ENCODE data around the gene TERT. TPM values are rescaled to one million over a fixed set of nuclear protein-coding genes. Genes with fewer than 3 reads are reported as not detected.

Gene TERT
- total and polyA plus RNA-seq, 2 of the 13 experiments (the other 11 are each of a cell fraction or from before 2014, with no cell fraction given) = 4.3 to 5.9 TPM

GRCh38 chr5:1318659-1319251 is 23.9 kb upstream of the TERT start:
- ATAC-seq (no peak), FAIRE-seq (no peak), DNase-seq (ENCODE audit: low spot score) (no peak)
- no TSS peak for BruUV-seq (replicated peaks)
- H3K27ac ChIP-seq (ENCODE audit: extremely low read length, insufficient read depth, low read length) = no peak overlapping the region
- no peak overlapping the region for H2AFZ ChIP-seq (ENCODE audit: low read length)
- no peaks in the 10 kb centered on the region for H3K9me3 ChIP-seq (ENCODE audit: low read length)
- H4K20me1 ChIP-seq (ENCODE audit: insufficient read depth, low read length) = no peaks in the 10 kb centered on the region
- H3K79me2 ChIP-seq (ENCODE audit: insufficient read depth, low read length) = no peaks in the 10 kb centered on the region
- H3K4me2 ChIP-seq (ENCODE audit: low read depth, low read length) = no peak overlapping the region
- peaks cover 20 to 38% of the 10 kb centered on the region in 2 experiments; a peak in 4 of 5 replicates for H3K36me3 ChIP-seq (replicated peaks in 1 of 2; ENCODE audit: control insufficient read depth in 1 of 2, insufficient read depth in 2 of 2, low read length in 2 of 2)
- CTCF ChIA-PET (ENCODE audit: low intra/inter-chr PET ratio, low total read pairs) = no interaction called here
- in situ Hi-C loops (cut with HindIII; ENCODE audit: extremely low pct_ligation_motif_present, low pct_unique_long_range_greater_than_20kb) = no loop called here
- no peak overlapping the region for H3K9ac ChIP-seq (ENCODE audit: insufficient read depth, low read depth, low read length)
- peaks cover 0 to 8% of the 10 kb centered on the region in 2 experiments; a peak in 2 of 5 replicates for H3K27me3 ChIP-seq (ENCODE audit: control insufficient read depth in 1 of 2, insufficient read depth in 2 of 2, low read length in 2 of 2)
- peaks cover 20% of the 10 kb centered on the region for H3K4me1 ChIP-seq (ENCODE audit: insufficient read depth, low read length)
- POLR2A ChIA-PET = no interaction called here
- TF ChIP-seq ZNF350 (CRISPR knock-in tag; IDR thresholded peaks at IDR 0.05; ENCODE audit: borderline replicate concordance, low read depth) = no peak
- TF ChIP-seq AGO2 (optimal IDR thresholded peaks at IDR 0.05; ENCODE audit: low read depth, low read length) = peak; percentile 11
- intact Hi-C loops (cut with micrococcal nuclease; ENCODE audit: unreplicated experiment) = no loop called here
- no peak overlapping the region for H3K4me3 ChIP-seq (replicated peaks in 1 of 3; ENCODE audit: insufficient read depth in 1 of 3, low read depth in 2 of 3, low read length in 3 of 3)
- WGBS (ENCODE audit: low lambda C conversion rate) = 97% methylated on average over 15 of the region's 29 CpGs

DNA sequence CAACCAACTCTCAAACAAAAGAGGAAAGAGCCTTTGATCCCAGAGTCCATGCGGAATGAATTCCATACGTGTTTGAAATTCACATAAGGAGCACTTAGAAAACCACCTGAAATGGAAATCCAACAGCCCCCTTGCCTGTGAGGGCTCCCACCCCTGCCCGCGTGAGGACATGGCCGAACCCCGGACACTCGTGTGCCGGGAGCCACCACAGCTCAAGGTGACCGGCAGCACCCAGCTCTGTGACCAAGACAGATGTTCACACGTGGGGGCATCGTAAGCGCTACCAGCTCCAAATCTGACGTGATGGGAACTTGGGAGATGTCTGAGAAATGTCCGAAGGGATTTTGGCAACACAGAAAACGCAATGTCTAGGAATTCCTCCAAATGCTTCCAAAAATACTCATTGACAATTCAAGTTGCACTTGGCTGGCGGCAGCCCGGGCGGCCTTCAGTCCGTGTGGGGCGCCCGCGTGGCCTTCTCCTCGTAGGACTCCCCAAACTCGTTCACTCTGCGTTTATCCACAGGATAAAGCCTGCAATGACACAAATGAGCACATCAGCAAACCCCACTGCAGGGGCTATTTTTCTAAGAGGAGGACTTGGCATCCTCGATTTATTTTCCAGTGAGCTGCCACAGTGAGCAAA is 23.2 kb upstream of the TERT start:
- no peak for FAIRE-seq
- in situ Hi-C loops (cut with HindIII; ENCODE audit: extremely low pct_ligation_motif_present, low pct_unique_long_range_greater_than_20kb) (no loop called here), intact Hi-C loops (cut with micrococcal nuclease; ENCODE audit: unreplicated experiment) (no loop called here)
- ChIA-PET CTCF (ENCODE audit: low intra/inter-chr PET ratio, low total read pairs) (no interaction called here), POLR2A (no interaction called here)
- H3K9ac ChIP-seq (ENCODE audit: insufficient read depth, low read depth, low read length) = no peak overlapping the region
- H3K4me2 ChIP-seq (ENCODE audit: low read depth, low read length) = no peak overlapping the region
- ATAC-seq = no peak
- no peak for DNase-seq (ENCODE audit: low spot score)
- peaks cover 15 to 38% of the 10 kb centered on the region in 2 experiments; a peak in 4 of 5 replicates for H3K36me3 ChIP-seq (replicated peaks in 1 of 2; ENCODE audit: control insufficient read depth in 1 of 2, insufficient read depth in 2 of 2, low read length in 2 of 2)
- H3K4me3 ChIP-seq (replicated peaks in 1 of 3; ENCODE audit: insufficient read depth in 1 of 3, low read depth in 2 of 3, low read length in 3 of 3) = no peak overlapping the region
- no peaks in the 10 kb centered on the region for H3K79me2 ChIP-seq (ENCODE audit: insufficient read depth, low read length)
- H3K9me3 ChIP-seq (ENCODE audit: low read length) = no peaks in the 10 kb centered on the region
- TSS peak; percentile 51 for BruUV-seq (replicated peaks)
- H2AFZ ChIP-seq (ENCODE audit: low read length) = no peak overlapping the region
- H3K27ac ChIP-seq (ENCODE audit: extremely low read length, insufficient read depth, low read length) = no peak overlapping the region
- peaks cover 0 to 12% of the 10 kb centered on the region in 2 experiments; a peak in 3 of 5 replicates for H3K27me3 ChIP-seq (ENCODE audit: control insufficient read depth in 1 of 2, insufficient read depth in 2 of 2, low read length in 2 of 2)
- H3K4me1 ChIP-seq (ENCODE audit: insufficient read depth, low read length) = peaks cover 20% of the 10 kb centered on the region
- no peaks in the 10 kb centered on the region for H4K20me1 ChIP-seq (ENCODE audit: insufficient read depth, low read length)
- WGBS (ENCODE audit: low lambda C conversion rate) = 93% methylated on average over 26 of the region's 26 CpGs
- TF ChIP-seq BCLAF1 (IDR thresholded peaks at IDR 0.05) (no peak), ZGPAT (CRISPR knock-in tag; IDR thresholded peaks at IDR 0.05) (no peak), ZNF124 (CRISPR knock-in tag; IDR thresholded peaks at IDR 0.05) (no peak), MIER3 (CRISPR knock-in tag; IDR thresholded peaks at IDR 0.05; ENCODE audit: borderline replicate concordance) (no peak), IRX3 (CRISPR knock-in tag; IDR thresholded peaks at IDR 0.05; ENCODE audit: borderline replicate concordance, low read depth) (no peak), CBFB (CRISPR knock-in tag; IDR thresholded peaks at IDR 0.05) (no peak), ZNF354B (CRISPR knock-in tag; IDR thresholded peaks at IDR 0.05) (no peak)
- TF ChIP-seq, protein P1, sequence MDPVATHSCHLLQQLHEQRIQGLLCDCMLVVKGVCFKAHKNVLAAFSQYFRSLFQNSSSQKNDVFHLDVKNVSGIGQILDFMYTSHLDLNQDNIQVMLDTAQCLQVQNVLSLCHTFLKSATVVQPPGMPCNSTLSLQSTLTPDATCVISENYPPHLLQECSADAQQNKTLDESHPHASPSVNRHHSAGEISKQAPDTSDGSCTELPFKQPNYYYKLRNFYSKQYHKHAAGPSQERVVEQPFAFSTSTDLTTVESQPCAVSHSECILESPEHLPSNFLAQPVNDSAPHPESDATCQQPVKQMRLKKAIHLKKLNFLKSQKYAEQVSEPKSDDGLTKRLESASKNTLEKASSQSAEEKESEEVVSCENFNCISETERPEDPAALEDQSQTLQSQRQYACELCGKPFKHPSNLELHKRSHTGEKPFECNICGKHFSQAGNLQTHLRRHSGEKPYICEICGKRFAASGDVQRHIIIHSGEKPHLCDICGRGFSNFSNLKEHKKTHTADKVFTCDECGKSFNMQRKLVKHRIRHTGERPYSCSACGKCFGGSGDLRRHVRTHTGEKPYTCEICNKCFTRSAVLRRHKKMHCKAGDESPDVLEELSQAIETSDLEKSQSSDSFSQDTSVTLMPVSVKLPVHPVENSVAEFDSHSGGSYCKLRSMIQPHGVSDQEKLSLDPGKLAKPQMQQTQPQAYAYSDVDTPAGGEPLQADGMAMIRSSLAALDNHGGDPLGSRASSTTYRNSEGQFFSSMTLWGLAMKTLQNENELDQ (CRISPR knock-in tag; IDR thresholded peaks at IDR 0.05; ENCODE audit: borderline replicate concordance) = no peak

Measured in HepG2 (cell line).